SKM-1 (cell line): ENCODE data around the gene TBC1D22A.

Experiments used
- DNase-seq: peaks from one replicate; lab custom pipeline; 2025; ENCODE audit not compliant: unreplicated experiment; lab: John Stamatoyannopoulos, UW

Gene TBC1D22A

GRCh38 chr22:47201996-47202818 lies 439.8 kb downstream of the TBC1D22A start:
- DNase-seq = no peak

- DNase-seq = no peak
These were observed 440.5 kb downstream of the TBC1D22A start for GRCh38 chr22:47202819-47203553.

GRCh38 chr22:47203554-47203991 lies 441.1 kb downstream of the TBC1D22A start:
- no peak for DNase-seq

- no peak for DNase-seq
These were observed 441.8 kb downstream of the TBC1D22A start for GRCh38 chr22:47204002-47204979.

GRCh38 chr22:47205081-47205491 lies 442.6 kb downstream of the TBC1D22A start:
- DNase-seq = no peak

GRCh38 chr22:47205554-47205953 lies 443.1 kb downstream of the TBC1D22A start:
- DNase-seq = no peak

GRCh38 chr22:47206164-47206563 lies 443.7 kb downstream of the TBC1D22A start:
- no peak for DNase-seq

- no peak for DNase-seq
These were observed 444.3 kb downstream of the TBC1D22A start for GRCh38 chr22:47206666-47207218.

- DNase-seq = no peak
These were observed 444.9 kb downstream of the TBC1D22A start for GRCh38 chr22:47207387-47207786.

- DNase-seq = no peak
These were observed 445.6 kb downstream of the TBC1D22A start for GRCh38 chr22:47207846-47208554.

GRCh38 chr22:47208630-47209029 lies 446.2 kb downstream of the TBC1D22A start:
- no peak for DNase-seq

GRCh38 chr22:47209040-47209514 lies 446.6 kb downstream of the TBC1D22A start:
- no peak for DNase-seq

GRCh38 chr22:47209547-47210023 lies 447.1 kb downstream of the TBC1D22A start:
- no peak for DNase-seq

- DNase-seq = no peak
These were observed 447.7 kb downstream of the TBC1D22A start for GRCh38 chr22:47210112-47210657.

GRCh38 chr22:47210686-47211085 lies 448.2 kb downstream of the TBC1D22A start:
- no peak for DNase-seq

- DNase-seq = peak; percentile 2
These were observed 451.3 kb downstream of the TBC1D22A start for GRCh38 chr22:47213571-47214230.

GRCh38 chr22:47215851-47216250 lies 453.4 kb downstream of the TBC1D22A start:
- DNase-seq = no peak

- no peak for DNase-seq
These were observed 456.2 kb downstream of the TBC1D22A start for GRCh38 chr22:47218671-47219070.

- no peak for DNase-seq
These were observed 457.3 kb downstream of the TBC1D22A start for GRCh38 chr22:47219789-47220188.
